Activated CD8-positive, alpha-beta T cell treated with anti-CD3 and anti-CD28 coated beads for 36 hours (primary cell): ENCODE measurements around the gene SLC9A3. TPM values are rescaled to one million over a fixed set of nuclear protein-coding genes. Genes with fewer than 3 reads are reported as not detected.

Experiments
- ATAC-seq: fragments of 200-7000 bp; cut with Tn5 transposase; one replicate; pipeline ENCODE4 v1.10.0; 2021; ENCODE audit warnings: mild to moderate bottlenecking, moderate library complexity
- CTCF ChIA-PET: fragments of 350-600 bp; sonication (Branson Sonifier 250); formaldehyde crosslinking; loops from one replicate; lab custom pipeline; 2021; ENCODE audit warnings: antibody characterized with exemption; lab: Charles Lee
- POLR2A ChIA-PET: fragments of 350-600 bp; sonication (Branson Sonifier 250); formaldehyde crosslinking; loops from one replicate; lab custom pipeline; 2021; ENCODE audit warnings: antibody characterized with exemption; lab: Charles Lee
- DNase-seq: peaks from one replicate; pipeline ENCODE4 v3.0.0-alpha.2; 2020
- H3K27ac Mint-ChIP-seq: one replicate; pipeline ENCODE4 v1.8.0; 2021; ENCODE audit warnings: mild to moderate bottlenecking, mixed read lengths
- H3K27me3 Mint-ChIP-seq: one replicate; pipeline ENCODE4 v1.8.0; 2021; ENCODE audit warnings: mixed read lengths
- H3K36me3 Mint-ChIP-seq: one replicate; pipeline ENCODE4 v1.8.0; 2021; ENCODE audit warnings: low read depth, mixed read lengths
- H3K4me1 Mint-ChIP-seq: one replicate; pipeline ENCODE4 v1.8.0; 2021; ENCODE audit warnings: low read depth, mixed read lengths
- H3K4me3 Mint-ChIP-seq: one replicate; pipeline ENCODE4 v1.8.0; 2021; ENCODE audit warnings: mild to moderate bottlenecking, moderate library complexity, mixed read lengths
- H3K9me3 Mint-ChIP-seq: one replicate; pipeline ENCODE4 v1.8.0; 2021; ENCODE audit warnings: mixed read lengths
- CTCF ChIP-seq: fragments of 200-600 bp; IDR thresholded peaks from one replicate; pipeline ENCODE4 v1.8.0; 2022; ENCODE audit warnings: antibody characterized with exemption, mild to moderate bottlenecking
- intact Hi-C: fragments of 100-400 bp; cut with micrococcal nuclease; formaldehyde crosslinking; loops from one replicate; pipeline ENCODE4 v1.10.0; 2022
- total RNA-seq, 2 experiments: library from RNA; stranded (reverse); gene quantifications; one replicate each; pipeline ENCODE4 v1.2.3, GENCODE V29; 2021

The SLC9A3 gene
- total RNA-seq, 2 experiments from 2014 or later = 3.2 to 3.3 TPM

- H3K4me3 Mint-ChIP-seq = no peak overlapping the region
- ChIA-PET POLR2A (no interaction called here), CTCF (no interaction called here)
- TF ChIP-seq CTCF = no peak
- no peak overlapping the region for H3K27ac Mint-ChIP-seq
- peaks cover 14% of the 10 kb centered on the region for H3K27me3 Mint-ChIP-seq
- H3K36me3 Mint-ChIP-seq = no peaks in the 10 kb centered on the region
- intact Hi-C loops = no loop called here
- ATAC-seq (no peak), DNase-seq (no peak)
- no peaks in the 10 kb centered on the region for H3K4me1 Mint-ChIP-seq
- H3K9me3 Mint-ChIP-seq = no peaks in the 10 kb centered on the region
Observed at GRCh38 chr5:535846-536698, 11.8 kb upstream of the SLC9A3 start.

GRCh38 chr5:534743-535671, 10.8 kb upstream of the SLC9A3 start:
- Mint-ChIP-seq H3K9me3 (no peaks in the 10 kb centered on the region), H3K4me3 (no peak overlapping the region), H3K27ac (no peak overlapping the region), H3K27me3 (peaks cover 22% of the 10 kb centered on the region), H3K4me1 (peaks cover 7% of the 10 kb centered on the region), H3K36me3 (no peaks in the 10 kb centered on the region)
- no peak for TF ChIP-seq CTCF
- ChIA-PET POLR2A (no interaction called here), CTCF (no interaction called here)
- DNase-seq (no peak), ATAC-seq (no peak)
- intact Hi-C loops = no loop called here

- Mint-ChIP-seq H3K27me3 (peaks cover 28% of the 10 kb centered on the region), H3K4me1 (peaks cover 15% of the 10 kb centered on the region), H3K4me3 (no peak overlapping the region), H3K27ac (no peak overlapping the region), H3K9me3 (no peaks in the 10 kb centered on the region), H3K36me3 (no peaks in the 10 kb centered on the region)
- CTCF ChIA-PET = no interaction called here
- POLR2A ChIA-PET = no interaction called here
- intact Hi-C loops = no loop called here
- TF ChIP-seq CTCF = no peak
- ATAC-seq (no peak), DNase-seq (no peak)
Observed at GRCh38 chr5:533955-534742, 9.9 kb upstream of the SLC9A3 start.

GRCh38 chr5:533243-533954, 9.2 kb upstream of the SLC9A3 start:
- Mint-ChIP-seq H3K27me3 (peaks cover 33% of the 10 kb centered on the region), H3K4me3 (no peak overlapping the region), H3K4me1 (peaks cover 20% of the 10 kb centered on the region), H3K9me3 (no peaks in the 10 kb centered on the region), H3K27ac (no peak overlapping the region), H3K36me3 (no peaks in the 10 kb centered on the region)
- DNase-seq = no peak
- ATAC-seq = no peak
- TF ChIP-seq CTCF = no peak
- POLR2A ChIA-PET = no interaction called here
- intact Hi-C loops = no loop called here
- CTCF ChIA-PET = no interaction called here
